GM23338 (cell line): ENCODE results near the gene ELN. TPM values are rescaled to one million over a fixed set of nuclear protein-coding genes. Genes with fewer than 3 reads are reported as not detected.

Experiments
- ATAC-seq: fragments of 200-7000 bp; cut with Tn5 transposase; 3 replicates; pipeline ENCODE4 v1.9.1; 2020
- DNase-seq: peaks from one replicate; pipeline ENCODE4 v3.0.0-alpha.2; 2015; ENCODE audit warnings: low spot score
- H2AFZ ChIP-seq: fragments of 200-600 bp; sonication (generic); 2 replicates; pipeline ENCODE4 v1.8.0; 2016; ENCODE audit warnings: antibody characterized with exemption, mild to moderate bottlenecking, moderate library complexity
- H3F3A ChIP-seq: fragments of 200-600 bp; sonication (generic); replicated peaks from 2 replicates; pipeline ENCODE4 v1.8.0; 2017; ENCODE audit warnings: antibody characterized with exemption, mixed run types, low read depth
- H3K27ac ChIP-seq: fragments of 200-600 bp; sonication (generic); 2 replicates; pipeline ENCODE4 v1.6.1; 2016; ENCODE audit warnings: low read depth
- H3K27me3 ChIP-seq: fragments of 200-600 bp; sonication (generic); 2 replicates; pipeline ENCODE4 v1.8.0; 2016; ENCODE audit warnings: mild to moderate bottlenecking, mixed run types, moderate library complexity; ENCODE audit not compliant: insufficient read depth
- H3K36me3 ChIP-seq: fragments of 200-600 bp; sonication (generic); 2 replicates; pipeline ENCODE4 v1.8.0; 2016; ENCODE audit warnings: mild to moderate bottlenecking; ENCODE audit not compliant: insufficient read depth
- H3K4me1 ChIP-seq: fragments of 200-600 bp; sonication (generic); 2 replicates; pipeline ENCODE4 v1.8.0; 2016; ENCODE audit warnings: mild to moderate bottlenecking, moderate library complexity; ENCODE audit not compliant: insufficient read depth
- H3K4me2 ChIP-seq: fragments of 200-600 bp; sonication (generic); 2 replicates; pipeline ENCODE4 v1.7.1; 2017; ENCODE audit warnings: mixed run types
- H3K4me3 ChIP-seq: fragments of 200-600 bp; sonication (generic); 2 replicates; pipeline ENCODE4 v1.6.1; 2016; ENCODE audit warnings: mixed run types
- H3K79me2 ChIP-seq: fragments of 200-600 bp; sonication (generic); replicated peaks from 2 replicates; pipeline ENCODE4 v1.8.0; 2017; ENCODE audit warnings: mild to moderate bottlenecking; ENCODE audit not compliant: insufficient read depth
- H3K9me2 ChIP-seq: fragments of 200-600 bp; sonication (generic); 2 replicates; pipeline ENCODE4 v1.8.0; 2017; ENCODE audit not compliant: insufficient read depth
- H4K20me1 ChIP-seq: fragments of 200-600 bp; sonication (generic); replicated peaks from 2 replicates; pipeline ENCODE4 v1.8.0; 2017; ENCODE audit warnings: mild to moderate bottlenecking; ENCODE audit not compliant: insufficient read depth
- H3K27ac Mint-ChIP-seq: 2 replicates; pipeline ENCODE4 v1.8.0; 2020; ENCODE audit warnings: inconsistent platforms, mild to moderate bottlenecking, moderate library complexity, mixed read lengths
- H3K27me3 Mint-ChIP-seq: 3 replicates; pipeline ENCODE4 v1.8.0; 2022; ENCODE audit warnings: low read depth, mild to moderate bottlenecking, moderate library complexity, mixed read lengths, inconsistent platforms; ENCODE audit not compliant: insufficient read depth, poor library complexity
- H3K36me3 Mint-ChIP-seq: 3 replicates; pipeline ENCODE4 v1.8.0; 2021; ENCODE audit warnings: low read depth, mild to moderate bottlenecking, inconsistent platforms, moderate library complexity, mixed read lengths
- H3K4me1 Mint-ChIP-seq: 3 replicates; pipeline ENCODE4 v1.8.0; 2020; ENCODE audit warnings: mild to moderate bottlenecking, inconsistent platforms, mixed read lengths
- H3K4me3 Mint-ChIP-seq: 3 replicates; pipeline ENCODE4 v1.8.0; 2021; ENCODE audit warnings: moderate library complexity, mild to moderate bottlenecking, inconsistent platforms, mixed read lengths
- H3K9me3 Mint-ChIP-seq: 3 replicates; pipeline ENCODE4 v1.8.0; 2020; ENCODE audit warnings: moderate library complexity, mild to moderate bottlenecking, inconsistent platforms, mixed read lengths
- CTCF ChIP-seq, 2 experiments: fragments of 200-600 bp in 1 of 2; sonication (generic) in 1 of 2; conservative IDR thresholded peaks; 2 replicates each; pipeline versions ENCODE4 v1.5.1 to v1.6.1; 2016 to 2017; ENCODE audit warnings: antibody characterized with exemption in 2 of 2, low read depth in 2 of 2, mild to moderate bottlenecking in 2 of 2, moderate library complexity in 1 of 2
- ETS1 ChIP-seq: IDR thresholded peaks from 2 replicates; pipeline ENCODE4 v1.6.1; 2016; ENCODE audit warnings: antibody characterized with exemption
- EZH2 ChIP-seq: fragments of 200-600 bp; sonication (generic); IDR thresholded peaks from one replicate; pipeline ENCODE4 v1.8.0; 2017; ENCODE audit warnings: antibody characterized with exemption, mild to moderate bottlenecking, low read depth; ENCODE audit not compliant: unreplicated experiment
- EZH2phosphoT487 ChIP-seq: fragments of 200-600 bp; sonication (generic); IDR thresholded peaks from one replicate; pipeline ENCODE4 v1.8.1; 2018; ENCODE audit warnings: antibody characterized with exemption; ENCODE audit not compliant: unreplicated experiment
- REST ChIP-seq: IDR thresholded peaks from one replicate; pipeline ENCODE4 v1.6.1; 2018; ENCODE audit warnings: antibody characterized with exemption; ENCODE audit not compliant: unreplicated experiment
- ZNF462 ChIP-seq: fragments of 250-450 bp; sonication (Bioruptor Pico); IDR thresholded peaks from 2 replicates; pipeline ENCODE4 v1.5.0; 2020; ENCODE audit warnings: mild to moderate bottlenecking, moderate library complexity
- polyA plus RNA-seq: library from polyadenylated mRNA; unstranded; fragments of >200 nt; fragmentation: Nextera tagmentation; extraction: Ambion mirVana; gene quantifications from 2 replicates; pipeline ENCODE4 v1.2.1, GENCODE V29; 2016
- total RNA-seq: library from RNA; depleted of rRNA; stranded (reverse); fragments of >200 nt; shearing (Covaris generic); gene quantifications from 2 replicates; pipeline ENCODE4 v1.2.3, GENCODE V29; 2014

ELN gene
- total and polyA plus RNA-seq, 2 experiments from 2014 or later: 1.1 to 5.6 TPM

GRCh38 chr7:74026903-74027682 is 880 bp upstream of the ELN start:
- H3K4me2 ChIP-seq: peak overlapping the region; percentile 43; the same call in 1 of the 2 replicates
- Mint-ChIP-seq H3K27me3 (peaks cover 18% of the 10 kb centered on the region), H3K4me3 (peak overlapping the region; percentile 27; the same call in 1 of the 3 replicates), H3K27ac (no peak overlapping the region), H3K9me3 (no peaks in the 10 kb centered on the region), H3K36me3 (no peaks in the 10 kb centered on the region), H3K4me1 (peaks cover 37% of the 10 kb centered on the region)
- DNase-seq (peak; percentile 81), ATAC-seq (peak; percentile 72)
- H3K27ac ChIP-seq: no peak overlapping the region
- peak overlapping the region; percentile 93 for H2AFZ ChIP-seq
- no peaks in the 10 kb centered on the region for H3F3A ChIP-seq
- H3K36me3 ChIP-seq: no peaks in the 10 kb centered on the region
- H3K4me3 ChIP-seq: no peak overlapping the region
- no peaks in the 10 kb centered on the region for H3K79me2 ChIP-seq
- no peaks in the 10 kb centered on the region for H3K9me2 ChIP-seq
- no peaks in the 10 kb centered on the region for H4K20me1 ChIP-seq
- peak; percentile 90 to 92 for TF ChIP-seq CTCF (conservative IDR thresholded peaks at IDR 0.05; ENCODE audit: low read depth in 2 of 2)
- no peak for TF ChIP-seq ZNF462
- no peak for TF ChIP-seq EZH2
- no peak for TF ChIP-seq EZH2phosphoT487
- no peak for TF ChIP-seq ETS1
- peak; percentile 16 for TF ChIP-seq REST
- H3K4me1 ChIP-seq: peaks cover 17% of the 10 kb centered on the region; the same call in 1 of the 2 replicates
- no peaks in the 10 kb centered on the region for H3K27me3 ChIP-seq
